Mesendoderm (in vitro differentiated cells): ENCODE data around the gene DNAH10. TPM values are rescaled to one million over a fixed set of nuclear protein-coding genes. Genes with fewer than 3 reads are reported as not detected.

Source experiments
- DNase-seq: peaks from one replicate; pipeline ENCODE4 v3.0.0; 2013
- H2AK5ac ChIP-seq: 2 replicates; pipeline ENCODE4 v1.6.1; 2013; ENCODE audit warnings: low read length, inconsistent platforms
- H2BK120ac ChIP-seq: 2 replicates; pipeline ENCODE4 v1.6.1; 2013; ENCODE audit warnings: low read depth, mild to moderate bottlenecking, low read length, moderate library complexity, mixed read lengths
- H2BK15ac ChIP-seq: replicated peaks from 2 replicates; pipeline ENCODE4 v1.6.1; 2013; ENCODE audit warnings: low read depth, mild to moderate bottlenecking, moderate library complexity
- H2BK5ac ChIP-seq: 2 replicates; pipeline ENCODE4 v1.6.1; 2013; ENCODE audit warnings: low read length, inconsistent platforms
- H3K18ac ChIP-seq: 2 replicates; pipeline ENCODE4 v1.6.1; 2013; ENCODE audit warnings: mild to moderate bottlenecking, low read length, mixed read lengths
- H3K23ac ChIP-seq: one replicate; pipeline ENCODE4 v1.6.1; 2013; ENCODE audit warnings: low read length
- H3K27ac ChIP-seq: 2 replicates; pipeline ENCODE4 v1.5.1; 2013; ENCODE audit warnings: low read depth, mild to moderate bottlenecking, inconsistent platforms, low read length, moderate library complexity
- H3K27me3 ChIP-seq: 2 replicates; pipeline ENCODE4 v1.6.1; 2013; ENCODE audit warnings: low read length, control low read depth, mild to moderate bottlenecking, inconsistent platforms; ENCODE audit not compliant: insufficient read depth, poor library complexity
- H3K36me3 ChIP-seq: 2 replicates; pipeline ENCODE4 v1.6.1; 2013; ENCODE audit warnings: low read length, inconsistent platforms; ENCODE audit not compliant: control insufficient read depth, insufficient read depth
- H3K4ac ChIP-seq: one replicate; pipeline ENCODE4 v1.6.1; 2013; ENCODE audit warnings: low read depth, mild to moderate bottlenecking, low read length, moderate library complexity
- H3K4me1 ChIP-seq: 2 replicates; pipeline ENCODE4 v1.6.1; 2013; ENCODE audit warnings: low read depth, low read length, inconsistent platforms; ENCODE audit not compliant: control insufficient read depth
- H3K4me2 ChIP-seq: 2 replicates; pipeline ENCODE4 v1.6.1; 2013; ENCODE audit warnings: low read length
- H3K4me3 ChIP-seq: 2 replicates; pipeline ENCODE4 v1.5.1; 2013; ENCODE audit warnings: mild to moderate bottlenecking, low read length
- H3K56ac ChIP-seq: one replicate; pipeline ENCODE4 v1.6.1; 2013; ENCODE audit warnings: low read length
- H3K79me1 ChIP-seq: 2 replicates; pipeline ENCODE4 v1.6.1; 2013; ENCODE audit warnings: low read length, inconsistent platforms
- H3K79me2 ChIP-seq: 2 replicates; pipeline ENCODE4 v1.6.1; 2013; ENCODE audit warnings: mild to moderate bottlenecking, low read length; ENCODE audit not compliant: control insufficient read depth, insufficient read depth
- H3K9ac ChIP-seq: 2 replicates; pipeline ENCODE4 v1.6.1; 2013; ENCODE audit warnings: low read length, inconsistent platforms
- H4K5ac ChIP-seq: one replicate; pipeline ENCODE4 v1.6.1; 2013; ENCODE audit warnings: low read length
- H4K8ac ChIP-seq: one replicate; pipeline ENCODE4 v1.6.1; 2013; ENCODE audit warnings: low read depth, mild to moderate bottlenecking, control low read depth, low read length, moderate library complexity
- WGBS: extraction: QIAGEN DNeasy Blood & Tissue Kit; methylation state at CpG from one replicate; pipeline ENCODE4 v1.1.7; 2013; ENCODE audit warnings: low lambda C conversion rate, missing lambda C conversion rate; ENCODE audit not compliant: insufficient coverage; ENCODE audit errors: extremely low coverage; 5-methylcytosine and 5-hydroxymethylcytosine counted together
- polyA plus RNA-seq, 2 experiments: library from polyadenylated mRNA; stranded (reverse); fragments of 200-250 nt; gene quantifications; one replicate each; pipeline ENCODE4 v1.2.3, GENCODE V29; 2013

Gene DNAH10, protein sequence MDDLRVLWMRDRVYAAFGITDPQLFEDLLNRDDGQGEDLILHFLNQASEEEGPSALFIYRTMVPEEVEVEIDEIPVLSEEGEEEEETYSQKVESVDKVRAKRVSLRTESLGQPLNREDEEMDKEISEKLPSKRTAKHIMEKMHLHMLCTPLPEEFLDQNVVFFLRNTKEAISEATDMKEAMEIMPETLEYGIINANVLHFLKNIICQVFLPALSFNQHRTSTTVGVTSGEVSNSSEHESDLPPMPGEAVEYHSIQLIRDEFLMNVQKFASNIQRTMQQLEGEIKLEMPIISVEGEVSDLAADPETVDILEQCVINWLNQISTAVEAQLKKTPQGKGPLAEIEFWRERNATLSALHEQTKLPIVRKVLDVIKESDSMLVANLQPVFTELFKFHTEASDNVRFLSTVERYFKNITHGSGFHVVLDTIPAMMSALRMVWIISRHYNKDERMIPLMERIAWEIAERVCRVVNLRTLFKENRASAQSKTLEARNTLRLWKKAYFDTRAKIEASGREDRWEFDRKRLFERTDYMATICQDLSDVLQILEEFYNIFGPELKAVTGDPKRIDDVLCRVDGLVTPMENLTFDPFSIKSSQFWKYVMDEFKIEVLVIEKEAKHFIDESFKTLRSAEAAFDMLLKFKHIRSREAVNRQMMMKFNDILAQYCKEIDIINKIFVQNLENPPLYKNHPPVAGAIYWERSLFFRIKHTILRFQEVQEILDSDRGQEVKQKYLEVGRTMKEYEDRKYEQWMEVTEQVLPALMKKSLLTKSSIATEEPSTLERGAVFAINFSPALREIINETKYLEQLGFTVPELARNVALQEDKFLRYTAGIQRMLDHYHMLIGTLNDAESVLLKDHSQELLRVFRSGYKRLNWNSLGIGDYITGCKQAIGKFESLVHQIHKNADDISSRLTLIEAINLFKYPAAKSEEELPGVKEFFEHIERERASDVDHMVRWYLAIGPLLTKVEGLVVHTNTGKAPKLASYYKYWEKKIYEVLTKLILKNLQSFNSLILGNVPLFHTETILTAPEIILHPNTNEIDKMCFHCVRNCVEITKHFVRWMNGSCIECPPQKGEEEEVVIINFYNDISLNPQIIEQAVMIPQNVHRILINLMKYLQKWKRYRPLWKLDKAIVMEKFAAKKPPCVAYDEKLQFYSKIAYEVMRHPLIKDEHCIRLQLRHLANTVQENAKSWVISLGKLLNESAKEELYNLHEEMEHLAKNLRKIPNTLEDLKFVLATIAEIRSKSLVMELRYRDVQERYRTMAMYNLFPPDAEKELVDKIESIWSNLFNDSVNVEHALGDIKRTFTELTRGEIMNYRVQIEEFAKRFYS (N-terminal part only)
- 0.25 TPM for polyA plus RNA-seq (2013, experiment 1 of 2)
- 0.21 TPM for polyA plus RNA-seq (2013, experiment 2 of 2)

DNA sequence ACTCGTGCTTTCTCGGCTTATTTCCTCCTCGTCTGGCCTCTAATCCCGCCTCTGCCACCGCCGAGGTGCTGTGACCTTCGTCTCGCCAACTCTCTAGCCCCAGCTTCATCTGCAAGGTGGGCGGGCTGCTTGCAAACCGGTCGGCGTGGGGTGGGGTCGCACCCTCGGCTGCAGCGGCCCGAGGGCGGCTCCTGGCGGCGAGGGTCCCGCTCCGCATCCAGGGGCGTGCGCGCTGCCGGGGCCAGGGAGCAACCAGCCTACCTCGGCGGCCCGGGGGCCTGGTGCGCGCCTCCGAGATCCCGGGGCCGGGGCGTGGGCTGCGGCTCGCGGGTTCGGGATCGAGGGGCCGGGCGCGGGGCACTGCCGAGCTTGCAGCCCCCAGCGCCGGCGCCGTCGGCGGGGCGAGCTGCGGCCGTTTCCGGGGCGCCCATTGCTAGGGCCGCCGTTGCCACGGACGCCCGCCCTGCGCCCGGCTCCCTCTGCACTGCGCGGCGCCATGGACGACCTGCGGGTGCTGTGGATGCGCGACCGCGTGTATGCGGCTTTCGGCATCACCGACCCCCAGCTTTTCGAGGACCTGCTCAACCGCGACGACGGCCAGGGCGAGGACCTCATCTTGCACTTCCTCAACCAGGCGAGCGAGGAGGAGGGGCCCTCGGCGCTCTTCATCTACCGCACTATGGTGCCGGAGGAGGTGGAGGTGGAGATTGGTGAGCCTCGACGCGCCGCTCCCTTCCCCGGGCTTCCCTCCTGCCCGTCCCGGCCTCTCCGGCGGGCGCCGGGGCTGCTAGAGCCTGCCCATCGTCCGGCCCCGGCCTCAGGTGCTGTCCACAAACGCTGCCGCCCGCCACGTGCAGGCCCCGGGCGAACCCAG, at the start of gene DNAH10:
Gene DNAH10 (plus strand): TSS at position 461 of the 874 bp plus-strand sequence. CDS start 36 bp downstream, at position 497.
- Histone ChIP-seq H2BK5ac (no peak within 1 kb of the TSS), H3K4me3 (peak within 1 kb of the TSS; percentile 54), H3K9ac (peak within 1 kb of the TSS; percentile 70), H4K8ac (no peak within 1 kb of the TSS), H2AK5ac (no peak within 1 kb of the TSS), H2BK120ac (no peak within 1 kb of the TSS), H3K56ac (peak within 1 kb of the TSS; percentile 87), H3K27me3 (no peaks in the 10 kb centered on the region), H3K23ac (no peak within 1 kb of the TSS), H3K79me1 (no peaks in the 10 kb centered on the region), H2BK15ac (no peak within 1 kb of the TSS), H3K18ac (no peak within 1 kb of the TSS), H3K4me2 (peak within 1 kb of the TSS; percentile 95), H3K4ac (no peak within 1 kb of the TSS), H3K79me2 (no peaks in the 10 kb centered on the region), H3K4me1 (peaks cover 3% of the 10 kb centered on the region), H3K36me3 (peaks cover 3% of the 10 kb centered on the region), H3K27ac (no peak within 1 kb of the TSS), H4K5ac (no peak within 1 kb of the TSS)
- peak; percentile 91 for DNase-seq
- WGBS = no CpG with 5 or more reads among the region's 105 CpGs

DNA sequence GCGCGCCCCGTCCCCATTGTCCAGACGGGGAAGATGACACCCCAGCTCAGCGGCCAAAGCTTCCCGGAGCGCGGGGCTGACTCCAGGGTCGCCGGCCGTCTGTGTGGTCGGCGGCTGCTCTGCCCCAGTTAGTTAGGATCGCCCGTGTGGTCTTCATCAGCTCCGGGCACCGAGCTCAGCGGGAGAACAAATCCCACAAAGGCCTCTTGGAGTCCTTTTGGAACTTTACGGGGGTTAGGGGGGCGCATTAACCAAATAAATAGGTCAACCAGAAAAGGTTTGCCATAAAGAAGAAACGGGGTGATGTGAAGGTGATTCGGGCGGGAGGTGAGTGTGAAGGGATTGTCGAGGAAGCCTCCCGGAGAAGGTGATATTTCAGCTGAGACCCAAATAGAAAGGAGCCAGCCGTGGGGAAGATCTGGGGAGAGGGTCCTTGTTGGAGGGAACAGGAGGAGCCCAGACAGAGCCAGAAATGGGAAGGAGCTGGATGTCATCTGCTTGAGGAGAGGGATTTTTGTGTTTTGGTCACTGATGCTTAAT, 49.3 kb upstream of the DNAH10 start:
- H3K79me1 ChIP-seq = peaks cover 11% of the 10 kb centered on the region
- no peak overlapping the region for H2BK15ac ChIP-seq
- H3K36me3 ChIP-seq = no peaks in the 10 kb centered on the region
- peaks cover 26% of the 10 kb centered on the region for H3K79me2 ChIP-seq
- peak overlapping the region; percentile 59 for H2BK5ac ChIP-seq
- DNase-seq = peak; percentile 10
- no peak overlapping the region for H3K27ac ChIP-seq
- H2BK120ac ChIP-seq = peak overlapping the region; percentile 11
- H3K18ac ChIP-seq = peak overlapping the region; percentile 77
- H3K27me3 ChIP-seq = no peaks in the 10 kb centered on the region
- peak overlapping the region; percentile 99 for H3K56ac ChIP-seq
- peak overlapping the region; percentile 99 for H3K9ac ChIP-seq
- peak overlapping the region; percentile 65 for H3K4ac ChIP-seq
- peak overlapping the region; percentile 80 for H3K23ac ChIP-seq
- H4K8ac ChIP-seq = no peak overlapping the region
- H3K4me2 ChIP-seq = peak overlapping the region; percentile 83
- H3K4me1 ChIP-seq = peaks cover 6% of the 10 kb centered on the region
- H3K4me3 ChIP-seq = peak overlapping the region; percentile 96
- no peak overlapping the region for H4K5ac ChIP-seq
- H2AK5ac ChIP-seq = no peak overlapping the region
- no CpG with 5 or more reads among the region's 26 CpGs for WGBS

DNA sequence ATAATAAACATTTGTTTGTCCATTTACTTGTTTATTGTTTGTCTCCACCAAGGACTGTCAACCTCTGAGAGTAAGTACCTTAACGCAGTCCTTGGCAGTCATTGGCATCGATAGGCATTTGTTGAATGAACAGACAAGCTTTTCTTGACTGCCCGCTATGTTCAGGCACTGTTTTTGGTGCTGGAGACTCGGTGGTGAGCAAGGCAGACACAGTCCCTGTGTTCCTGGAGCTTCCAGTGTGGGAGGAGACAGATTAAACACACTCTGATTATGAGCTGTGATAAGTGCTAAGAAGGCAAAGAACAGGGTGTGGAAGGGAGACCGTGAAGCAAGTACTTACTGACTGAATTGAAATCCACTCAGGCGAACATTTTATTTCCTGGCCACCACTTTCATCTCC, 48.7 kb upstream of the DNAH10 start:
- Histone ChIP-seq H4K8ac (no peak overlapping the region), H3K4me2 (peak overlapping the region; percentile 83), H3K56ac (peak overlapping the region; percentile 99), H3K79me2 (peaks cover 26% of the 10 kb centered on the region), H2BK120ac (no peak overlapping the region), H3K36me3 (no peaks in the 10 kb centered on the region), H3K18ac (no peak overlapping the region), H3K4me3 (peak overlapping the region; percentile 96), H3K27ac (no peak overlapping the region), H2BK15ac (no peak overlapping the region), H3K23ac (no peak overlapping the region), H3K79me1 (peaks cover 11% of the 10 kb centered on the region), H3K4me1 (peaks cover 6% of the 10 kb centered on the region), H3K9ac (peak overlapping the region; percentile 99), H3K4ac (no peak overlapping the region), H3K27me3 (no peaks in the 10 kb centered on the region), H2BK5ac (no peak overlapping the region), H2AK5ac (no peak overlapping the region), H4K5ac (no peak overlapping the region)
- WGBS = no CpG with 5 or more reads among the region's 6 CpGs
- DNase-seq = peak; percentile 34

GRCh38 chr12:123713823-123714585, 48.1 kb upstream of the DNAH10 start:
- H3K27ac ChIP-seq = no peak overlapping the region
- peak; percentile 23 for DNase-seq
- no CpG with 5 or more reads among the region's 10 CpGs for WGBS

More at GRCh38 chr12:123713823-123714585, 48.1 kb upstream of the DNAH10 start:
- H3K4me1 ChIP-seq = peaks cover 6% of the 10 kb centered on the region
- no peak overlapping the region for H2BK5ac ChIP-seq
- no peaks in the 10 kb centered on the region for H3K36me3 ChIP-seq
- H3K79me2 ChIP-seq = peaks cover 26% of the 10 kb centered on the region
- H3K4me3 ChIP-seq = no peak overlapping the region
- peaks cover 11% of the 10 kb centered on the region for H3K79me1 ChIP-seq
- H3K4me2 ChIP-seq = peak overlapping the region; percentile 11
- H4K8ac ChIP-seq = no peak overlapping the region
- no peak overlapping the region for H3K18ac ChIP-seq
- H3K9ac ChIP-seq = peak overlapping the region; percentile 6
- no peak overlapping the region for H2AK5ac ChIP-seq
- no peak overlapping the region for H2BK120ac ChIP-seq
- no peak overlapping the region for H3K56ac ChIP-seq
- H4K5ac ChIP-seq = no peak overlapping the region
- no peaks in the 10 kb centered on the region for H3K27me3 ChIP-seq
- H2BK15ac ChIP-seq = no peak overlapping the region
- no peak overlapping the region for H3K23ac ChIP-seq
- H3K4ac ChIP-seq = no peak overlapping the region
